SKM-1 (cell line): ENCODE data around the gene DRD1.
A peak's percentile ranks its signal among the peaks of the same experiment; 100 is the strongest.
"Not testable (repeated sequence)": the region's sequence is repeated elsewhere in the genome, so short reads cannot be mapped to it uniquely, and the experiment has no call there.

Experiments
- DNase-seq: peaks from one replicate; lab custom pipeline; 2025; ENCODE audit not compliant: unreplicated experiment; lab: John Stamatoyannopoulos, UW

DRD1 gene

DNA sequence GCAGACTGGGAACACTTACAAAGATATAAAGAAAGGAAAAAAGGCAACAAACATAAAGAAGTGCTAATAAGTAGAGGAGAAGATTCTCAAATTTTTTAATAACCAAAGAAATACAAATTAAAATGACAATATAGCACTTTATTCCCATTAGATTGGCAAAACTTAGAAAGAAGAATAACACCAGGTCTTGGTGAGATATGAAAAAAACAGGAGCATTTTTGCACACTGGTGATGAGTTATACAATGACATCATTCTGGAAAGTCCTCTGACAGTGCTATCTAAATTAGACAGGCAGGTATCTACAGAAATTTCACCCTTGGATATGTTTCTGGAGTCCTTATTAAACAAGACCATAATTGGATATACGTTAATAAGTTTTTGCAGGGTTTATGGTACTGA is 24.9 kb upstream of the DRD1 start:
- DNase-seq = no peak

GRCh38 chr5:175467983-175468690 is 24.2 kb upstream of the DRD1 start:
- no peak for DNase-seq

GRCh38 chr5:175466700-175467318 is 22.8 kb upstream of the DRD1 start:
- DNase-seq = no peak

- DNase-seq = no peak
These were observed 21.3 kb upstream of the DRD1 start for GRCh38 chr5:175465282-175465681.

GRCh38 chr5:175464942-175465233 is 20.9 kb upstream of the DRD1 start:
- DNase-seq = no peak

DNA sequence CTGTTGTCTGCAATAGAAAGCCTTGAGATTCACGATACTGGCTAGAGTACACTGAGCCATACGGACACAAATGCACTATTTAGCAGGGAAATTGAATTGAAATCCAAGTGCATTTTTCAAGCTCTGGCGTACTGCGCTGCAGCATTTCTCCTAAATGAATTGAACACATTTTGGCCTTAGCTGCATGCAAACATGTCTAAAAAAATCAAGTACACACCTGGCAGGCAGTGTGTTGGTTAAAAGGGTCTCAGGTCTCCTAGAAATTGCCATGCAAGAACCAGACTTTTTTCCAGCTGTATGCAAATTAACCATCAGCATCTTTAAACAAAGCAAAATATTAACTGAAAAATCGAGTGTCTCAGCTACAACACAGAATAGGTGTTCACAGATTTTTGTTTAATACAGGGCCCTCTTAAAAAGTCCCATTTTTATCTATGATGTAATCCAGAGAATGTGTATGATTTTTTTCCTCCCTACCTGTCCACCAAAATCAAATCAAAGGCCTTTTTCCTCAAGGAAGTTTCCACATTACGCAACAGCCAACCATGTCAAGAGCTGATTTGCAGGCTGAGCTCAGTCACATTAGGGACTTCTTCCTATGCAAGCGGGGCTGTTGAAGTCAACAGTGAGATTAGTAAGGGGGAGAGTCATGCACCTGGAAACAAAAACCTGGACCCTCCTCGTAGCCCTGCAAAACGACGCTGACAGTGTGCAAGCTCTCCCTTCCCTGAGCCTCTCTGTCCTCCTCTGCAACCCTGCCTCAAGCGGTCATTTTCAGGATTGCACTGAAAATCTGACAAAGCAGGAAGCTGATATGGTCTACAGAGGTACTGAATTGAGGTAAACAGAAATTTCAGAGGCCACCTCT is 20.3 kb upstream of the DRD1 start:
- DNase-seq = peak; percentile 24

DNA sequence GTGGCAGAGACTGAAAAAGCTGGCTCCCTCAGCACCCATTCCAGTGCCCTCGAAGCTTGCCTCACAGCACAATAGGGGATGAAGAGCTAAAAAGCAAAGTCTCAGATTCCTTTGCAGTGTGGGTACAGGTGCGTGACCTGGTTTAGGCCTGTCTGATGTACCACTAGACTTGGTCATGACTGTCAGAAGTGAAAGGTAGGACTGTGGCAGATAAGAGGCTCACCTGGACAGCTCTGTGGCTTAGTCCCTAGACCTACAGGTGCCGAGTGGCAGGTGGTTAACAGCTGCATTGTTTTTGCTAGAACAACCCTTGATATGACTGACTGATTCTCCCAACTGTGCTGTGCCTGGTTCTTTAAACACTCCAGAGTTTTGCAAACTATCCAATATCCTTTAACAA is 19.7 kb upstream of the DRD1 start:
- DNase-seq = no peak

- no peak for DNase-seq
These were observed 17.4 kb upstream of the DRD1 start for GRCh38 chr5:175461370-175461769.

GRCh38 chr5:175460552-175460951 is 16.6 kb upstream of the DRD1 start:
- no peak for DNase-seq

GRCh38 chr5:175460126-175460525 is 16.1 kb upstream of the DRD1 start:
- DNase-seq = no peak

DNA sequence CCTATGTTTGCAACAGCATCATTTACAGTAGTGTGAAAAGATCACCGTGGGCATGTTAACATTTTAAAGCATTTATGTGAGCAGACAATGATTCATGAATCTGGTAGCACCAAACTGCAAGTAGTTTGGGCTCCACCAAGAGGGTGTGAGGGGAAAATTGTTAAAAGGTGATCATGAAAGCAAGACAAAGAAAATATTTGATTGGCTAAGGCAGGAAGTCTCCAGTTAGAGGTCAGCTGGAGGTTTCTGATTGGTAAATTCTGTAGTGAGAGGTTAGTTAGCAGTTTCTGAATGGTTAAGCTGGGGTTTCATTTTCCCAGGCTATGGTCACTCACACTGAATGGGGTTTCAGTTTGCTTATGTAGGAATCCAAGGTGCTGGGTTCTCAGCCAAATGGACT is 13.5 kb upstream of the DRD1 start:
- DNase-seq = no peak

GRCh38 chr5:175456105-175456742 is 12.2 kb upstream of the DRD1 start:
- DNase-seq = no peak

DNA sequence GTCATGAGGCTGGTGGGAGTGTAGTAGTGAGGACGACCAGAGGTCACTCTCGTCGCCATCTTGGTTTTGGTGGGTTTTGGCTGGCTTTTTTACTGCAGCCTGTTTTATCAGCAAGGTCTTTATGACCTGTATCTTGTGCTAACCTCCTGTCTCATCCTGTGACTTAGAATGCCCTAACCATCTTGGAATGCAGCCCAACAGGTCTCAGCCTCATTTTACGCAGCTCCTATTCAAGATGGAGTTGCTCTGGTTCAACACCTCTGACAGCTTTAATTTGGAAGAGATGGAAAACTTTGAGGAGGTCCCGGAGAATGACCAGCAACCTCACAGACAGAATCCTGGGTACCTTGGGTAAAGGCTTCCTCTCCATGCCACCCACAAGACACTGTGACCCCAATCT is 10.4 kb upstream of the DRD1 start:
- DNase-seq = not testable (repeated sequence)

DNA sequence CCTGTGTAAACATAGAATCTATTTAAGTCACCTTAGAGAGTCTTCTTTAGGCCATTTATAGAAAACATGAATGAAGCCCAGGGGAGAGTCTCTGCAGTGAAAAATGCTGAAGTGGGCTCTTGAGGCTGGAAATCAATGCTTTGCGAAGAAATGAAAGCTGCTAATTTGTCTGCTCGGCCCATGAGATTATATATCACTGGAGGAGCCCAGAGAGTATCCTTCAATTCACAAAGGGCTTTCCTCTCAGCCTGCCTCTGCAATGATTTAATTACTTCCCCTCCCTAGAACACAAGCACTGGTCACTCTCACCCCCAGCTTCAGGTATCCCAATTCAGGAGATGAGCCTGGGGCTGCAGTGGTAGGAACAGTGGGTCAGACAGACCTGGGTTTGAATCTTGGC is 8.2 kb upstream of the DRD1 start:
- DNase-seq = no peak

DNA sequence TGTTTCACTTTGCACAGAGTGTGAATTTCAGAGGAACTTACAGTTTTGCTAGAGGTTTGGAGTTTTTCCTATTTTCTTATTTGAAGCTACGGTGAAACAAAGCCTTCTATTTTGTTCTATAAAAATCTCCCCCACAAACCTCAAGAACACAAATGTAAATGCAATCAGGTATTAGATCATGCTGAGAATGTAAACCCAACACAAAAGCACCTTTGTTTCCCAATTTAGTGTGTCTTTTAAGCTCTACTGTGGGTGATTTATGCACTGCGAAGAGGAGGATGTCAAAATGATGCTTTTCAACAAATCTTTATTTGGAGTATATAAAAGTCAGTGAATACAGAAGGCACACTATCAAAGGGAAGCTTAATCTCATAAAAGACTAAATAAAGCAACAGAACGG is 4.3 kb upstream of the DRD1 start:
- DNase-seq = no peak

- no peak for DNase-seq
These were observed 3.6 kb upstream of the DRD1 start for GRCh38 chr5:175447571-175447970.

DNA sequence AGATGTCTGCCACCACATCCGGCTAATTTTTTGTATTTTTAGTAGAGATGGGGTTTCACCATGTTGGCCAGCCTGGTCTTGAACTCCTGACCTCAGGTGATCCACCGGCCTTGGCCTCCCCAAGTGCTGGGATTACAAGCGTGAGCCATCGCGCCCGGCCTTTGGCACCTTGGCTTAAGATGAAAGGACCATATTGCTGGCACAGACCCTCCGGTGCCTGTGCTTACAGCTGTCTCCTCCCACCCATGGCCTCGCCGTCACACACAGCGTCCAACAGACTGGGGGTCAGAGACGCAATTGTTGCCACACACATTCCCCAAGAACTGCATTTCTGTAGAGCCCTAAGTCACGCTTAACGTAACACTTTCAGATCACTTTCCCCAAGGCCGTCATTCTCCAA is 2.4 kb upstream of the DRD1 start:
- DNase-seq = not testable (repeated sequence)

- no peak for DNase-seq
These were observed 999 bp upstream of the DRD1 start for GRCh38 chr5:175444905-175445456.

DNA sequence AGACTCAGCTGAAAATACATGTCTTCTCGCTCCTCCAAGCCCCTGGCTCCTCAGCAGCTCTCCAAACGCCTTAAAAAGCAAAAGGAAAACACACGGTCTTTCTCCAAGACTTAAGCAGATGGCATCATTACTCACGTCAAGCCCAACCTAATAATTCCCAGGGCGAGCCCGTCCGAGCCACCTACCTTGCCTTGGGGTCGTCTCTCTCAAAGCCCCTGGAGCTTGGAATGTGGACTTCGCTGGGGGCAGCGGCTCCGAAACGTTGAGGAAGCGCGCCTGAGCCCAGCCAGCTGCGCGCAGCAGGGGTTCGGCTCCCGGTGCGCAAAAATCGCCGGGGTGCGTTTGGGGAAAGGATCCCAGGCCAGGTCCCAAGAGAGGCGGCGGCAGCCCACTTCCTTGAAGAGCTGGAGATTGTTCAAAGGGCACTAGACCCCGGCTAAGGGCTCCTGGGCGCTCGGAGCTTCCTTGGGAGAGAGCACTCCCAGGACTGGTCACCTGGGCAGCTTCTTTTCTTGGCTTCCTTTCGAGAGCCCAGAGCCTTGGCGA is 395 bp downstream of the DRD1 start:
- DNase-seq = no peak

GRCh38 chr5:175438234-175438857 is 5.6 kb downstream of the DRD1 start:
- no peak for DNase-seq

DNA sequence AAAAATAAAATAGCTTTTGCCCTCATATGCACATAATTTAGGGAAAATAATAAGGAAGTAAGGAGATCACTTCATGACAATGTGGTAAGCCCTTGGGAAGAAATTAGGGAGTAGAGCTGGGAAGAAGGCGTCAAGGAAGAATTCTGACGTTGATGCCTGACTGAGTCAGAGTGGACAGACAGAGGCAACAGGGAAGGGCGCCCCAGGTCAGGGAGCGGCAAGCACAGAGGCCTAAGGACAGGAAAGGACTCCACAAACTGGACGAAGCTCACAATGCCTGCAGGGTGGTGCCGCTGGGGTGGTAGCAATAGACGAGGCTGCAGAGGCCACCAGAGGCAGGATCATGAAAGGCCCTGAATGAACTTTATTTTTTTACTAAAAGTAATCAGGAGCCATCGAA is 7.6 kb downstream of the DRD1 start:
- DNase-seq = no peak
